CD4-positive, alpha-beta T cell treated with Interleukin-1 beta for 1 hour (primary cell): ENCODE measurements around the gene DRC3.
A peak's percentile ranks its signal among the peaks of the same experiment; 100 is the strongest.

Source experiments
- DNase-seq, 2 donors: peaks; one replicate each; pipeline ENCODE4 v3.0.0-alpha.2; 2020 to 2022

DRC3 gene

DNA sequence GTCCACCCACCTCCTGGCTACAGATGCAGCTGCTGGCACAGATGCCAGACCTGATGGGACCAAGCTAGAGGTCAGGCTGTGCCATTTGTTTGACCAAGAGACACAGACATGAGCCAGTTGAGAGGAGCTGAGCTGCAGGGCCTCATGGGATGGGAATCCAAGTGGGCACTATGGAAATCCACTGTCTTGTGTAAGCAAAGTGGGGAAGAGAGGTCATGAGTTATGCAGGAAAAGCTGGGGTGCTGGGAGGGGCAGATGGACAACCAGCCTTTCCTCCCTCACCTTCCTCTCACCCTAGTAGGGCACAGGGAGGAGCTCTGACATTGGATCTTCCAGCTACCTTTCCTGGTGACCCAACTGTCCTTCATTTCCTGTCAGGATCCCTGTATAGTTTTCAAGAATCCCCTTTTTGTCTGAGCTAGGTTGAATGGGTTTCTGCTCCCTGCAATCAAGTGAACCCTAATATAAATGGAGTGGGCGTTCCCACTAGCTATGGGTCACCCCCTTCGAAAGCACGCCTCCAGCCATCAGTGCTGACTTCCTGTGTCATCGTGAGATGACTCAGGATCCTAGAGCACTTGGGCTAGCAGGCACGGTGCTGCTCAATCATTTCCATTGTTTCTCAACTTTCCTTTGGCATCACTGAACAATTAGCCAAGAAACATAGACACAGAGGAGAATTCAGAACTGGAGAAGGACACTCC is 52.7 kb downstream of the DRC3 start:
- DNase-seq: peak; percentile 22 to 64

DNA sequence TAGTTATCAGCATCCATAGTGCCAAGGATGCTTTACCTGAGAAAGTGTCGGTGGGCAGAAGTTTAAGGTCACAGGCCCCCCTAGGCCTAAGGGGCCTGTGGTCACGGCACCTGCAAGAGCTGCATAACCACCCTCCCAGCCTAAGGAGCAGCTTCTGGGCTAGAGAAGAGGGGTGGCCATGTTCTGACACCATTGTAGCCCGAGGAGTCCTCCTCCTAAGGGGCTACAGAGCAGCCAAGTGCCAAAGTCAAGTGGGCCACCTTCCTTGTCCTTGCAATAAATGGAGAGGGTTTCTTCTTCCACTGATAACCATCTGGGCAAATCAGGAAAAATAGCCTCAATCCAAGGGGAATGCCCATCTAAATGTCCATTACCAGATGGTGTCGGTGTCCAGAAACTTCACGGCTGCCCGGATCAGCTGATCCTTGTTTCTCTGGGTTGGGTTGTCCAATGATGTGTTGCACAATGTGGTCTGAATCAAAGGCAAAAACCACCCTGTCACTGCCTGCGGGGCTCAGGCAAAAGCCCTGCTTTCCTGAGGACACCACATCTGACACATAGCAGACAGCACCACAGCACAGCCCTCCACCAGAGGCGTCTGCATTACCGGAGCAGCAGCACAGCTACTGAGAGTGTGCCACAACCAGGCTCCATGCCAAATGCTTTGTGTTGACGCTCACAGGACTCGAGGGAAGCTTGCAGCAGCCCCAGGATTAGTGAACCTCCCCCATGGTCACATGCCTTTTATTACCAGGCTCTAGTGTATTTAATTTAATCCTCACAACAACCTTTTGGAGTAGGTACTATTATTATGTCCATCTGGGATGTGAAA is 53.5 kb downstream of the DRC3 start:
- peak; percentile 17 to 75 for DNase-seq

DNA sequence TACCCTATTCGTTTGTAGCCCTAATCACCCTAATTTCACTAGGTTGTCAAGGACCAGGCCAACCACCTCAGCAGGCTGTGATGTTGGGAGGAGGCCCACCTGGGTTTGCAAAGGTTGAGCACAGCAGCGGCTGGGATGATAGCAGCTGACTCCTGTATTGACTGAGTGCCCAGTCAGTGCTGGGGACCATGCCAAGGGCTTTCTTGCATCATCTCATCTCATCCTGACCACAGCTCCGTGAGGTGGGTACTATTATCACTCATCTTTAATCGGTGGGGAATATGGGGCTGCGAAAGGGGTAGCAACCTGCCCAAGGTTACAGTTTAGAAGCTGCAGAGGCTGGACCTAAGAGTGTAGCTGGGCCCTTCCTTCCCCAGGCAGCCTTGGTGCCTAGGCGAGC is 54.6 kb downstream of the DRC3 start:
- DNase-seq: no peak

DNA sequence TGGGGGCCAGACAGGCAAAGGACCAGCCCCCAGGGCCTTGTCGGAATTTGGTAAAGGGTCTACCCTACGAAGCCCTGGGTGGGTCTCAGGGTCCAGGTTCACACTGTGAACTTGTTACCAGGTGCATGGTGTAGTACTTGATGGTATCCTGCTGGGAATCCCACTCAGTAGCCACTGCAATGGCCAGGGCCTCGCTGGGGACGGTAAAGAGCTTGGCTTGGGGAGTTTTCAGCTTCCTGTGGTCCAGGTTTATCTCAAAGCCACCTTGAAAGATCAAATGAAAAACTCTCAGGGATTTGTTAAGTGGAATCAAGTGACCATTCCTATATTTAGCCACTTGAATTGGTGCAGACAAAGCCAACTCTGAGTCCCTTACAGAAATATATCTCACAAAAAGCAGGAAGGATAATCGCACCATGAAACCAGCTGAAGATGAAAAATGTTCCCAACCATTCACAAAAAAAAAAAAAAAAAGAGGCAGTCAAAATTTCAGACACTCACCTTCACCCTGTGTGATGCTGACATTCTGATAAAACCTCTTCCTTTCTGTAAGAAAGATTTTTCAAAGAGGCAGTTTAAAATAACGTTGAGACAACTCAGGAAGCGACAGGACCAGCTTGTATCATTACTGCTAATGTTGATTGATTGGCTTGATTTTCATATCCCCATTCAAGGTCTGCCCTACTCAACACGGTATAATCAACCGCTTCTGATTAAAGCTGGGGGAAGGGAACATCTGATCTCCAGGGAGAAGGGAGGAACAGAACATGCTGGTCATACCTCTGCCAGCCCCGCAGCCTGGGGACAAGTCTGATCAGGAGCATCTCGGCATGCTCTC is 55.7 kb downstream of the DRC3 start:
- DNase-seq: no peak

DNA sequence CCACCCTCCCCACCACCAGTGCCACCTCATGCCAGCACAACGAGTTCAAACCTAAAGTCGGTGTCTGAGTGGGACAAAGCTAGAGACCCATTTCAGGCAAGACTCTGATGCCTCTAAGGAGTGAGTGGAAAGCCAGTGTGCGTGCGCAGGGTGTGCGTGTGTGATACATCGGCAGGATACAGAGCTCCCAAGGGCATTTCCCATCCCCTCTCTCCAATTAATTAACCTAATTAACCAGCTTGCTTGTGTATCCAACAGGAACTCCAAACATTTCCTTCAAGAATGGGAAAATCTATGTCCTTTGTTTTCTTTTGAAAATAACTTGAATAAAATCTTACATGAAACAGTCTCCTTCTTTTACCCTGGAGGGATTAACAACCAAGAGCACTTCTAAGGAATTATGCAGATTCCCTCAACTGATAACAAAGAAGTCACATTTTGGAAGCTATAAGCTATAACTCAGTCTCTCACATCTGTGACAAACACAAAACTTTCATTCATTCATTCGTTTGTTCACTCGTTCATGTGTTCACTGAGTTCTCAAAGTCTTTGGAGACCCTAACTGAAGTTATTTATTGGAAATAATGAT is 56.4 kb downstream of the DRC3 start:
- no peak for DNase-seq

DNA sequence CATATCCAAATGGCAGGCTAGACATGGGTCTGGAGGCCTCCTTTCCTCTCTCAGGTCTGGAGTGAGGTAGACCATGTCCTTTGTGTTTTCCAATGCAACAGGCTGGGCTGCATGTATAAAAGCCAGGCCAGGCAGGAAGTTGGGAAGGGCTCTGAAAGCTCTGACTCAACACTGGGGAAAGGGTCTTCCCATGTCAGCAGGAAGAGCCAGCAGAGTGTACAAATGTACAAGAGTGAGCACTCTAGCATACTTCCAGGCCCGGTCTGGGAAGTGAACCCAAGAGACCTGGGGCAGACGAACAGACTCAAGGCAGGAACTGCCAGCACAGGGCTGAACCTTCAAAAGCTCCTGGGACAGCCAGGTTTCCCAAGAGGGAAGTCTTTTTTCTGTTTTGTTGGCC is 59.3 kb downstream of the DRC3 start:
- DNase-seq: no peak

DNA sequence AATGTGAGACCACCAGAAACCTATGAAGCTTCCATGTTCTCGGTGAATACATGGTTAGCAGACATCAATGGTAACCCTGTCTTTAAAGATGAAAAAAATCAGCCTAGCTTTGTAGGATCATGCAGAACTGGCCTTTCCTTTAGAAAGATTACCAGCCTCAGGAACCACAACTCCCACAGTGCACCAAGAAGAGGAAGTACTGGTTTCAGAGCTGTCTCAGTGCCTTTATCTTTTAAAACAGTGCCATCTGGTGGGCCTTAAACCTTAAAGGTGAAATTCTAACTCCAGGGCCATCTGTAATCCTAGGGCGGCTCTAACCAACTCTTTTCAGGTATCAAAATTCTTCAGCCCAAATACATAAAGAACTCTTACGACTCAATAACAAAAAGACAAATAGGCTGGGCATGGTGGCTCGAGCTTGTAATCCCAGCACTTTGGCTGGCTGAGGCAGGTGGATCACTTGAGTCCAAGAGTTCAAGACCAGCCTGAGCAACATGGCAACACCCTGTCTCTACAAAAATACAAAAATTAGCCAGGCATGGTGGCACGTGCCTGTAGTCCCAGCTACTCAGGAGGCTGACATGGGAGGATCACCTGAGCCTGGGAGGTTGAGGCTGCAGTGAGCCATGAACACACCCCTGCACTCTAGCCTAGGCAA is 60.9 kb downstream of the DRC3 start:
- peak; percentile 67 to 81 for DNase-seq

DNA sequence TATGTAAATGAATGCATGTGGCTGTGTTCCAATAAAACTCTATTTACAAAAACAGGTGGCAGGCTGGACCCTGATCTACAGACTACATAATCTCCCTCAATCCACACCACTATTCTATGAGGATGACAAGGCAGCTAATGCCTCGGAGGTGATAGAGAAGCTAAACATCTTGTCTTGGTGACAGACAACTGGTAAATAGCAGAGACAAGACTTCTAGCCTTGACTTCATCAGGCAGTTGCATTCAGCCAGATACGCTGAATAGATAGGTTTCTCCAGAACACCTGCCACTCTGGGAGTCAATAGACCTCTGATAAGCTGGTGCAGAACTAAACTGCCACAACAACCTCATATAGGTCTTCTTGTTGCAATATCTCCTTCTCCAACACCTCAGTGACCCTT is 63.0 kb downstream of the DRC3 start:
- no peak for DNase-seq

DNA sequence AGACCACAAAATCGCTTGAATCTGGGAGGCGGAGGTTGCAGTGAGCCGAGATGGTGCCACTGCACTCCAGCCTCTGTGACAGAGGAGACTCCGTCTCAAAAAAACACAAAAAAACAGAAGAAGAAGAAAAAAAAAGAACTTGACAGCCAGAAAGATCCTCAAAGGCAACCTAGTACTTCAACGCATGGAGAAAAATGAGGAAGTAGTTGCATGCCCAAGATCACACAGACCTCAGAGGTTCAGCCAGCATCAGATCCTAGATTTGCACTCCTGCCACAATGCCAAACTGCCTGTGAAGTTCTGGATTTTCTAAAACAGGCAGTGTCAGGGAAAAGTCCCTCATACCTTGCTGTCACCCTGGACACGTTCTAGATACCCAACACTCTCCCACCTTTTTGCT is 64.8 kb downstream of the DRC3 start:
- DNase-seq: peak in 1 of 2 donors; percentile 9

DNA sequence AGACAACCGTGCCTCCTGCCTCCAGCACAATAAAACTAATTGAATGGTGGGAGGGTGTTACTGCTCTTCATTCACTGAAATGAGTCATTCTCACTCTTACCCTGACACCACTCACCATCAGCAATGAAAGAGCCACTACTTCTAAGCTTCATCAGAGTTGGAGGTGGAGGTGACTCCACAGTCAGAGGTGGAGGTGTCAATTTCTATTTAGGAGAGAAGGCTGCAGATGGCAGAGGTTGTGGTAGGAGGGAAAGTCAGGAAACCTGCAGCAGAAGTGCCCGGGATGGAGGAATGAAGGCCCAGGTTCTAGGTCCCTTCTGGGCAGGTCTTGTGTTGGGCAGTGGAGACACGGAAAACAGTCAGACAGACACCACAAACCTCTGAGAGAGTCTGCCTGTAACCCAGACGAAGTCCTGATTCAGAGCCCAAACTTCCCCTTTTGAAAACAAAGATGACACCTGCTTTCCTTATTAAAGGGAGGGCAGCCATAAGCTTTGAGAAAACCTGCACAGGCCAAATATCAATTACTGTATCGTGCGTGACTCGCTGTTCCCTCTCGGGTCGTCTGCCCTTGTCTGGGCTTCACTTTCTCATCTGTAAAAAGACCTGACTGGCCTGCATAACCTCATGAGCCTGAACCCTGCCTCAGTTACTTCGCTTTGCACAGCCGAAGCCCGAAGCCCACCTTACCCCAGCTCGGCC is 65.6 kb downstream of the DRC3 start:
- peak in 1 of 2 donors; percentile 28 for DNase-seq

DNA sequence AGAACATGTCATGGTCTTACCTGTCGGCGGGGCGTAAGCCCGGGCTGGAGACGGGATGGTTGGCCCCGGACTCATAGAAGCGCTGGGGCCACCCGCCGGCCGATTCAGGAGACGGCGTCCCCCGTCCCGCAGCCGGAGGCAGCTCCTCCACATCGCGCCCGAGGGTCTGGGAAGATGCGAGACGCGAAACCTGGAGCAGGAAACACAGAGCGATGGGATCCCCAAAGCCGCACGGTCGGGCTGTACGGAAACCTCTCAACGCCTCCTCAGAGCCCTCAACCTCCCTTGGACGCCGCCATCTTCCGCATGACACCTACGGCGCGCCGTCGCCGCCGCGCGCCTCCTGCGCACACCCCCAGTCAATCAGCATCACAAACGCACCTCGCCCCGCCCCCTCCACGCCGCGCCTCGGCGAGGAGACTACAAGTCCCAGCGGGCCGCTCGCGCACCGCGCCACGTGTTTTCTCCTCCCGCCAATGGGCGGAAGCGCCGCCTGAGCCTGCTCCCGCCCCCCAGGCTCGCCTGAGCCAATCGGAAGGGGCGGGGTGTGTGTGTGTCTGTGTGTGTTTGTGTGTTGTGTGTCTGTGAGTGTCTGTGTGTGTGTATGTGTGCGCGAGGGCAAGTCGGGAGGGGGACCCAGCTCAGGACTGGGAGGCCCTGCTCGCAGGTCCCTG is 66.3 kb downstream of the DRC3 start, which contains the start of the genes ATPAF2 and GID4:
Gene ATPAF2, minus strand, starts transcription at position 308 of the 674 bp plus-strand sequence. Its CDS starts 155 bp downstream, at position 153.
Gene GID4, plus strand, starts transcription at position 548 of the 674 bp plus-strand sequence. Its CDS starts 57 bp downstream, at position 605.
- DNase-seq: peak; percentile 99 to 100

DNA sequence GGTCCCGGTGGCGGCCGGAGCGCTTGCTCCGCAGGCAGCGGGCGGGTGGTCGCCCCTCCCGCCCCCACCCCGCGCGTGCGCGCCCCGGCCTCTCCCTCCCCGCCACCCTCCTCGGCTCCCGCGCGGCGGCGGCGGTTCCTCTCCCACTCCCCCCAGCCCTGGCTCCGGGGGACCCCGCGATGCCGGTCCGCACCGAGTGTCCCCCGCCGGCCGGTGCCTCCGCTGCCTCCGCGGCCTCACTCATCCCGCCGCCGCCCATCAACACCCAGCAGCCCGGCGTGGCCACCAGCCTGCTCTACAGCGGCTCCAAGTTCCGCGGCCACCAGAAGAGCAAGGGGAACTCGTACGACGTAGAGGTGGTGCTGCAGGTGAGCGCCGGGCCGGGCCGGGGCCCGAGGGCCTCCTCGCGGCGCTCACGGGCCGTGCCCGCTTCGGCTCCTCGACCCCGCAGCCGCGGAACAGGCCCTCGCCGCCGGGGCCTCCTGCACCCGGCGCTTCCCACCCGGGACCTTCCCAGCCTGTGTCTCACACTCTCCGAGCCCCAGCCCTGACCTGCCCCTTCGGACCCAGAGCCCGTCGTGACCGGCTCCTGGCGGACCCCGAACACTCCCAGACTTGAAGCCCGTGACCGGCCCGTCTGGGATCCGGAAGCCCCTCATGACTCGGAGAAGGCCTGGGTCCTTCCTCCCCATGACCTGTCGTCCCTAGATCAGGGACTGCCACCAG is 67.0 kb downstream of the DRC3 start:
- peak in 1 of 2 donors; percentile 37 for DNase-seq

DNA sequence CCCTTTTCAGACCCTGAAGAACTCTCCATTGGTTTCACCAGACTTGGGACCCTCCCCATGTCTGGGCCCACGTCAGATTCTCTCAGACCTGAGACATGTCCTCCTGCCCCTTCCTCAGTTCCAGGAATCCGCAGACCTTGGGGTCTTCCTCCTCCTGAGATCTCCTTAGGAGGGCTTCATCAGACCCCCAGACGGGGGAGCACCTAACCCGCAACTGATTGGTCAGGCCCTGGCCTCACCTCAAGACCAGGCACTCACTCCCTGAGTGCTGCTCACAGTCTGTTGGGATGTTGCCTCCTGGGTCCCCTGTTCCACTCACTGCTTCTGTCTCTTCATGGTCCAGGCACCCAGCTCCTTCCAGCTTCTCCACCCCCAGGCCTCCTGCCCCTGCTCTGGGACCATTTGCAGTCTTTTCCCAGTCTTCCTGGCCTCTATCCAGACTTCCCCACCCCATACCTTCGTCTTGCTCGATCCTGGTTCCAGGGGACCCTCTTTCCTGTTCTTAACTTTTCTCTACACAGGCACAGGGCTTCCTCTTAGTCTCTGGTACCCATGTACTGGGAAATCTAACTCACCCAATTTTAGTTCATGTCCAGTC is 67.7 kb downstream of the DRC3 start:
- no peak for DNase-seq

DNA sequence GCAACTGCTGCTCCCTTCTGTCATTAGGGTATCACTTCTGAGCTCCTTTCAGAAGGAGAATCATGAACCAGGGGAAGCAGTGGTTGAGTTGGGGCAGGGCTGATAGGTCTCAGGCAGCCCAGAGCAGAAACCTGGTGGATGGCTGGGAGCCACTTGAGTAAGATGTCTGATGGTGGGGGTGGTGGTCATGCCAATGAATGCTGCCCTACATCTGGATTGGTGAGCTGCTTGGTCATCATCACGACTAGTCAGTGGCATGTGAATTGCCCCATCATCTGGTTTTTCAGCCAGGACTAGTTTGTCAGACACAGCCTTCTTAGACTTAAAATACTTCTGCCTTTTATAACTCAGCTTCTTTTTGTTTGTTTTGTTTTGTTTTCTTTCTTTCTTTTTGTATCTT is 69.1 kb downstream of the DRC3 start:
- DNase-seq: no peak

DNA sequence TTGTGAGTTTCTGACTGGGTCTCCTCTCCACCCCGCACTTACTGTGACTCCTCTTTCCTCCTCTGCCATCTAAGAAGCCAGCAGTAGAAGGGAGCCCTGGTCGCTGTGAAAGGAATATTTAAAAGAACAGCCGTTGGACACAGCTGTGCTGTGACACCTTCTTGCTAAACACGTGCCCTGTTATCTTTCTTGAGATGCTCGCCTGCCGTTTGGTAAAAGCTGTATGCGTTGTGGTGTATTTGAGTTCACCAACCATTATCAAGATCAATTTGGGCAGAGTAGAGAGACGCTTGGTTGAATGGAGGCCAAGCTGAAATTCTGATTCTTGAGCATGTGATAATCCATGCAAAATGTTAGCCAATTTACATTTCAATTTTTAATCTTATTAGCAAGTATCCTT is 70.3 kb downstream of the DRC3 start:
- no peak for DNase-seq

DNA sequence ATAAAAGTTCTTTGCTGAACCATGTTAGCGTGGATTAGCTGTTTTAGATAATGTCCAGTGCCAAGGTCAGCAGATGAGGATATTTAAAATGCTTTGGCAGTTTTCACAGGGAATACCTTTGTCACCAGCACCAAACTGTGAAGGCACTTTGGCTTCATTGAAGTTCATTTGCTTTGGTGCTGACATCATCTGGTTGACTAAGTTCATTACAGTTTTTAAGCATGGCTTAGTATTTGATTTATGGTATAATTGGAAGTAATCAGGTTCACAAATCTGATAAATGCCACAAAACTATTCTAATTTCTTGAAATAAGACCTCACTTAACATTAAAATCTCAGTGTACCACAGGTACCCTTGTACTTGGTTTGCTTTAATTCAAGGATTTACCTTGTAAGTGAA is 70.8 kb downstream of the DRC3 start:
- DNase-seq: no peak

DNA sequence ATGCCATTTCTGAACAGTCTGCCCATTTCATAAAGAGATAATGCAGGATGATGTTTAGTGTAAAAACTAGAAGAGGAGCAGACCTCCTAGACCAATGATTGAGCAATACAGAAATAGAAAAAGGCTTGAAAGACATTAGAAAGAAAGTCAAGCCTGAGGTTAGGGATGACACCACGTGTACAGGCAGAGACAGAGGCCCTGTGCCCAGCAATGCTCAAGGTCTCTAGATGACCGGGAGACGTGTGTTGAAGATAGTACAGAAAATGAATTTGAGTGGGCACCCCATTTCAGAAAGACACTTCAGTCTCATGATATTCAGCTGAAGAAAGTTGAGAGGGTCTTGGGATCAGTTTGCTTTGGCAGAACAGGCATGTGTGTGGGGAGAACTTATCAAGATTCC is 71.9 kb downstream of the DRC3 start:
- no peak for DNase-seq

DNA sequence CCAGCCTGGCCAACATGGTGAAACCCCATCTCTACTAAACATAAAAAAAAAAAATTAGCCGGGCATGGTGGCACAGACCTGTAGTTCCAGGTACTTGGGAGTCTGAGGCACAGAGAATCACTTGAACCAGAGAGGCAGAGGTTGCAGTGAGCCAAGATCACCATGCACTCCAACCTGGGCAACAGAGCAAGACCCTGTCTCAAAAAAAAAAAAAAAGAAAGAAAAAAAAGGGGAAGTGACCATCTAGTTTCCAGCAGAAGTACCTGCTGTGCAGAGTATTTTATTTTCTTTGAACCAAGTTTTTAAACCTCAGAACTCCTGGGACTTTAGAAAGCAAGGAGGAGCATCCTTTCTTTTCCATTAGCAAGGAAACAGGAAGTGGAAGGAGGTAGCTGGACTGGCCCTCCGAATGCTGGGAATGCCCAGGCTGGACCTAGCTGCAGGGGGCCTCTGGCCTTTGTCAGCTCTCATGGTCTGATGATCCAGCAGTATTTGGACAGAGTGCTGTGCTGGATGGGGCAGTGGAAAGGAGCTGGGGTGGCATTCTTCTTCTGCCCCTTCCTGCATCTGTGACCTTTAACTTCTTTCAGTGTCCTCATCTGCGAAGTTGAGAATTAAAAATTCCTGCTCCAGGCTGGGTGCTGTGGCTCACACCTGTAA is 73.2 kb downstream of the DRC3 start:
- DNase-seq: no peak

DNA sequence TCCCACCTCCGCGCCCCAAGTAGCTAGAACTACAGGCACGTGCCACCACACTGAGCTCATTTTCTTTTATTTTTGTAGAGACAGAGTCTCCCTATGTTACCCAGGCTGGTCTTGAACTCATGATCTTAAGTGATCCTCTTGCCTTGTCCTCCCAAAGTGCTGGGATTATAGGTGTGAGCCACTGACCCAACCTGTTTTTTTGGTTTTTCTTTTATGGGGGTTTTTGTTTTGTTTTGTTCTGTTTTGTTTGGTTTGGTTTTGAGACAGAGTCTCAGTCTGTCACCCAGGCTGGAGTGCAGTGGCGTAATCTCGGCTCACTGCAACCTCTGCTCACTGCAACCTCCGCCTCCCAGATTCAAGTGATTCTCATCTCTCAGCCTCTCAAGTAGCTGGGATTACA is 82.9 kb downstream of the DRC3 start:
- DNase-seq: no peak
